Inflammatory macrophage (primary cell): ENCODE results near the gene IFNAR1.
"Not testable (repeated sequence)": the region's sequence is repeated elsewhere in the genome, so short reads cannot be mapped to it uniquely, and the experiment has no call there.

Source experiments
- DNase-seq, 2 donors: peaks; one replicate each; pipeline ENCODE4 v3.0.0-alpha.2; 2020 to 2022

IFNAR1 gene

DNA sequence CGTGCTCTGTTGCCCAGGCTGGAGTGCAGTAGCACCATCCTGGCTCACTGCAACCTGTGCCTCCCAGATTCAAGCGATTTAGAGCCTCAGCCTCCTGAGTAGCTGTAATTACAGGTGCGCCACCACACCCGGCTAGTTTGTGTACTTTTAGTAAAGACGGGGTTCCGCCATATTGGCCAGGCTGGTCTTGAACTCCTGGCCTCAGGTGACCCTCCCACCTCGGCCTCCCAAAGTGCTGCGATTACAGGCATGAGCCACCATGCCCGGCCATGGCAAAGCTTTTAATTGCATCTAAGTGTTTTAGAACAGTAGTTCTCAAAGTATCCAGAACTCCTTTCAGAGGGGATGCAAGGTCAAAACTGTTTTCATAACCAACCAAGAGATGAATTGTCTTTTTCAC is 53.3 kb downstream of the IFNAR1 start:
- no peak for DNase-seq

DNA sequence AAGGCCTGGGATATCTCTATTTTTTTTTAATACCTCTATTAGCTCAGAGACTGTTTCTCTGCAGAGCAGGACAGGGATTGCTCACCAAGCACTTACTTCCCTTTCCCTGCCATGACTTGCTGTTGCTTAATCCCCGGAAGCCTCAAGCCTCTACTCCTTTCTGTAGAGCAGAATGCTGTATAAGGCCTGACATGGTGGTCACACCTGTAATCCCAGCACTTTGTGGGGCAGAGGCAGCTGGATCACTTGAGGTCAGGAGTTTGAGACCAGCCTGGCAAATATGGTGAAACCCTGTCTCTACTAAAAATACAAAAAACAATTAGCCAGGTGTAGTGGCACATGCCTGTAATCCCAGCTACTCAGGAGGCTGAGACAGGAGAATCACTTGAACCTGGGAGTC is 55.2 kb downstream of the IFNAR1 start:
- DNase-seq: peak; percentile 90 to 93

DNA sequence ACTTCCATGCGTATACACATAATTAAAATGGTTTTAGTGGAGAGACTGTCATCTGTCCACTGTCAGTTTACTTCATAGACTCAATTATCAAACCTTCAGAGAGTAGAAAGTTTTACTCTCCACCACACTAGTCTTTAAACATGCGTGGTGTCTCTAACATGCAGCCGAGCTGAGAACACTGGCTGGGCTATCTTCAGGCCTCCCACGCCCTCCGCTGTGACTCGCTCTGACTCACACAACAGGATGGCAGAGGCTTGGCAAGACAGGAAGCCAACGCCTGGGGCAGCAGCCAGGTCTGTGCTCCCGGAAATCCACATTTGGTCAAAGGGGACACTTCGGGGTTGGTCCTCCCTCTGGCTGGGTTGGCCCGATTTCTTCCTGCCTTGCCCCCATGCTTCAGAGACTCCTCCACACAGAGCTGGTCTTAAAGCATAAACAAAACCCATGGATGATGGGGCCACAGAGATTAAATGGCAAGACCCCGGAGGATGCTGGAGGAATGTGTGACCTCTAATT is 55.8 kb downstream of the IFNAR1 start:
- DNase-seq: peak; percentile 99

DNA sequence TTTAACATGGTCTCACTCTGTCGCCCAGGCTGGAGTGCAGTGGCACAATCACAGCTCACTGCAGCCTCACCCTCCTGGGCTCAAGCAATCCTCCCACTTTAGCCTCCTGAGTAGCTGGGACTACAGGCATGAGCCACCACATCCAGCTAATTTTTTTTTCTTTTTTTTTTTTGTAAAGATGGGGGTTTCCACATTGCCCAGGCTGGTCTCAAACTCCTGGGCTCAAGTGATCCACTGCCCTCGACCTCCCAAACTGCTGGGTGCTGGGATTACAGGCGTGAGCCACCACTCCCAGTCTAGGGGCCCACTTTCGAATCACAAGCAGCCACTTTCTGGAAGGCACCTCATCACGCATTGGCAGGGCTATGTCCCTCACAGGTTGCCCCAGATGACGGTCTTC is 56.6 kb downstream of the IFNAR1 start:
- DNase-seq: not testable (repeated sequence)

DNA sequence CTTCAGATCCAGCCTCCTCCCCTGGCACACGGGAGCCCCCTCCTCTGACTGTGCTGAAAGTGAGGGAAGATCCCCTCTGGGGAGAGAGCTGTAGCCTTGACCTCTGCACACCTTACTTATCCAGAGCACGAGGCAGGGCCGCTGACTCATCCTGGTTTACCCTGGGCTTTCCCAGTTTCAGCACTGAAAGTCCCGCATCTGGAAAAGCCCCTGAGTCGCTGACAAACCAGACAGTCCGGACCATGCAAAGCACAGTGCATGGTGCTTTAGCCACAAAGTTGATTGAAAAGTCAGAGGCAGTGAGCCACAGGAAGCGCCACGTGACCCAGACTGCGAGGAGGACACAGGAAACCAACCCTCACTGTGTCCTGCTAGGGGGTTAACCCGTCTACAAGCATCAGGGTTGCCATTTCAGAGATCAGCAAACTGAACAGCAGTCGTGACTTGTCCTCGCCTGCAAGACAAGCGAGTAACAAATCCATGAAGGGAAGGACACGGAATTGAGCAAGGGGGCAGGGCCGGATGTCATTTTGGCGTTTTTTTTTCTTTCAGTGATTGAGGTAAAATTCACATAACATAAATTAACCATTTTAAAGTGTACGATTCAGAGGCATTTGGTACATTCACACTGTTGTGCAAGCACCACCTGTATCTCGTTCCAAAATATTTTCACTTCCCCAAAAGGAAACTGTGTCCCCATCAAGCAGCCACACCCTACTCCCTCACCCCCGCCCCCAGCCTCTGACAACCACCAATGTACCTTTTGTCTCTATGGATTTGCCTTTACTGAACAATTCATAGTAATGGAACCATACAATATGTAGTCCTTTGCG is 58.5 kb downstream of the IFNAR1 start:
- DNase-seq: peak; percentile 83 to 89

DNA sequence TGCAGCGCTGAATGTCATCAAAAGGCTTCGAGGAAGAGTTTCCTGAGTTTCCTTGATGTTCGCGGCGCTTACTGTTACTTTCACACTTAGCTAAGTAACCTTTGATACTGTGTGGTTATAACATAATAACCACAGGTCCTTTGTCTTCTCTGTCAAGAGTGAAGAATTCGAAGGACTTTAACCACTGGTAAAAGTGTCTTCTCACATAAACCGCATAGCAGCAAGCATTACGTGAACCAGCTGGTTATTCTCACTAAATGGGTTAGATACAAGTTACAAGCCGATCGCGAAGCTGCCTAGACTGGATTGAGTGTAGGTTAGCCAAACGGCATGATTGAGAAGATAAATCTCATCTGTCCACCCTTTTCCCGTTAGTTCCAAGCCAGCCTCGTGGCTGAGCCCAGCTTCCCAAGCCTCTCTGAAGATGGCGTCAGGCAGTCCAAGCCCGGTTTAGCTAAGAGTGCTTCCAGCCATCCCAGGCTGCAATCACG is 60.1 kb downstream of the IFNAR1 start:
- no peak for DNase-seq

DNA sequence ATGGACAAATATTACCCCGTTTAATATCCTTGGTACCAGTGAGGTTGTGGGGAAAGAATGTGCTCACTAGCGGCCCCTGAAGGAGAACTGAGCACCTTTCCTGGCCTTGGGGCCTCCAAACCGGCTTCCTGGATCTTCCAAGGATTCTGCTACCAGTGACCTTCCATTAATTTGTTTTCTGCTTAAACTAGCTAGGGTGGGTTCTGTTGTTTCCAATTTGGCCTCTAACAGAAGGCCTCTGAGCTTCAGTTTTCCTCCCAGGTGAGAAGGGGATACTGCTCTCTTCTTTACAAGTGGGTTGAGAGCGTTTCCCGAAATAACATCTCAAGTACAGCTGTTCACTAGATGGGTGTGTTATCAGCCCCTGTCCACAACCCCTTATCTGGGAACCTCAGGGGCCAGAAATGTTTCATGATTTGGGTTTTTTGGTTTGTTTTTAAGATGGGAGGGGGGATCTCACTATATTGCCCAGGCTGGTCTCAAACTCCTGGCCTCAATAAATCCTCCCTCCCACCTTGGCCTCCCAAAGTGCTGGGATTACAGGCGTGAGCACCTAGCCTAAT is 61.5 kb downstream of the IFNAR1 start:
- no peak for DNase-seq

DNA sequence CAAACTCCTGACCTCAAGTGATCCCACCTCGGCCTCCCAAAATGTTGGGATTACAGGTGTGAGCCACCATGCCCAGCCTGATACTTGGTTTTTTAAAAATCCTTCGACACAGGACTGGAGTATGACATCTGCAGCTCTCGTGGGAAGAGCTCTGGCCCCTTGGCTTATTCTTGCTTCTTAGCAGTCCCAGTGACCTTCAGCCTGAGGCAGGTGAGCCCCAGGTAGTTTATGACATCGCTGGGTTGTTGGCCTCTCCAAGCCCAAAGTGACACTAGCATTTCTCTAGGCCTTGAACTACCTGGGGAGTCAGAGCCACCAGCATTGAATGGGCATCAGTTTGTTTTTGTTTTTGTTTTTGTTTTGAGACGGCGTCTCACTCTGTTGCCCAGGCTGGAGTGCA is 62.5 kb downstream of the IFNAR1 start:
- DNase-seq: no peak

DNA sequence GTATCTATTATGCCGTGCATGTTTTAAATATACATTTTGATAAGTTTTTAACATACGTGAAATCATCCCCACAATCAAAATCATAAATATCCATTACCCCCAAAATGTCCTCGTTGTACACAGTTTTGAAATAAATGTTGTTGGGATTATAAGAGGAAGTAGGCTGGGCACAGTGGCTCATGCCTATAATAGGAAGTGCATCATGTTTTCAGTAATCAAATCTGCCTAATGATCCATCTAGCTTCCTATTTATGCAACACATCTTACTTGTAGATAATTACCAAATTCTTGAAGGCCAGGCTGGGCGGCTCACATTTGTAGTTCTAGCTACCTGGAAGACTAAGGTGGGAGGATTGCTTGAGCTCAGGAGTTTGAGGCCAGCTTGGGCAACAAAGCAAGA is 63.4 kb downstream of the IFNAR1 start:
- DNase-seq: peak; percentile 72 to 80

DNA sequence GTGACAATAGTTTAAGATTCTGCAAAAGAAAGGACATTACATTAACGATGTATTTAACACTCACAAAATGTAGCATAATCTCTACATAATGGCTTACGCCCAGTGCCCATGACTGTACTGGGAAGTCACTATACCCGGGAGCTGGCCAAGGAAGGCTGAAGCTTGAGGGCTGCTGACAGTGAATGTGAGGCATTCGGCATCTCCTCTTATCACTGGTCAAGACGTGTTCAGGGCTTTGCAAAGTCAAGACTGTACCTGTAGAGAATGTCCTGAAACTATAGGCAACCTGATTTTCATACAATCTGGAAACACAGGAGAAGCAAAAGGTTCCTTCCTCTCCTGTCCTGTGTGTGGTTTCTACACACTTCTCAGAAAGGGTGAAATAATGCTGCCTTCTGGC is 65.7 kb downstream of the IFNAR1 start:
- no peak for DNase-seq

DNA sequence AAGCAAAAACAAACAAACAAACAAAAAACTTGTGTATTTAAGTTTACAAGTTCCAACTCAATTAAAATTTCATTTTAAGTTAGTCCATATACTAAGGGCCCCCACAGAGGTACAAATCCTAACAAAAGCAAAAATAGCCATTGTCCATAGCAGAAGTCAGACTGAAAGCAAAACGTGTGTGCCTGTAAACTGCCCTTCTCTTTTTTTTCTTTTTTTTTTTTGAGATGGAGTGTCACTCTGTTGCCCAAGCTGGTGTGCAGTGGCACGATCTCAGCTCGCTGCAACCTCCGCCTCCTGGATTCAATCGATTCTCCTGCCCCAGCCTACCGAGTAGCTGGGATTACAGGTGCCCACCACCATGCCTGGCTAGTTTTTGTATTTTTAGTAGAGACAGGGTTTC is 66.9 kb downstream of the IFNAR1 start:
- DNase-seq: peak; percentile 41 to 71

DNA sequence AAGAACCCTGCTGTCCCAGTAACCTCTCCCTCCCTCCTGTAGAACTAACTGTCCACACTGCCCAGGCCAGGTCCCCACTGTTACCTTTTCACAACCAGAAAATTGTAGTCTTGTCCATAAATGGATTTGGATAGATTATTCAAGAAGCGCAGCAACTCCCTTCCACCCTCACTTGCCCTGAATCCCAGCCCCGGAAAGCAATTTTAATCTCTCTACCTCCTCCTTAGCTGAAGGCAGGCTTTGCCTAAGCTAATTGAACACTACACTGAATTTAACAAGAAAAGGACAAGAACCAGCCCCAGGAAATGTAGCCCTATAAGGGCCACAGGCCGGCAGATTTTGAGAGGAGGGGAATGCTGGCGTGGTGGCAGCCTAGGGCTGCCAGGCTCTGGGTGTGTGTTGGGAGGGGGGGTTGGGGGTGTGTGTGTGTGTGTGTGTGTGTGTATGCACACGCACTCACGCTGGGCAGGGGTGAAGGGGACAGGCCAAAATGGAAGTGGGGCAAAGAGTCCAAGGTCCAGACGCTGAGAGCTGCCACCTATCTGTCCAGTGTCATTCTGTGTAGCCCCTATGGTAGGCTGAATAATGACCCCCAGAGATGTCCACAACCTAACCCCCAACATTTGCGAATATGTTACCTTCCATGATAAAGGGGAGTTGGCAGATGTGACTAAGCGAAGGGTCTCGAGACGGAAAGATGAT is 67.7 kb downstream of the IFNAR1 start:
- no peak for DNase-seq

DNA sequence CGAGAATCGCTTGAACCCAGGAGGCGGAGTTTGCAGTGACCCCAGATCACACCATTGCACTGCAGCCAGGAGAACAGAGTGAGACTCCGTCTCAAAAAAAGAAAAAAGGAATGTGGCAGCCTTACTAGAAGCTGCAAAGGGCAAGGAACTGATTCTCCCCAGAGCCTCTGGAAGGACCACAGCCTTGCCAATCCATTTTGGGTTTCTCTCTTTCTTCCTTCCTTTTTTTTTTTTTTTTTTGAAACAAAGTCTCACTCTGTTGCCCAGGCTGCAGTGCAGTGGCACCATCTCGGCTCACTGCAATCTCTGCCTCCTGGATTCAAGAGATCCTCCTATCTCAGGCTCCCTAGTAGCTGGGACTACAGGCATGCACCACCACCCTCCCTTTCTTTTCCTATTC is 68.6 kb downstream of the IFNAR1 start:
- DNase-seq: peak; percentile 18 to 43

DNA sequence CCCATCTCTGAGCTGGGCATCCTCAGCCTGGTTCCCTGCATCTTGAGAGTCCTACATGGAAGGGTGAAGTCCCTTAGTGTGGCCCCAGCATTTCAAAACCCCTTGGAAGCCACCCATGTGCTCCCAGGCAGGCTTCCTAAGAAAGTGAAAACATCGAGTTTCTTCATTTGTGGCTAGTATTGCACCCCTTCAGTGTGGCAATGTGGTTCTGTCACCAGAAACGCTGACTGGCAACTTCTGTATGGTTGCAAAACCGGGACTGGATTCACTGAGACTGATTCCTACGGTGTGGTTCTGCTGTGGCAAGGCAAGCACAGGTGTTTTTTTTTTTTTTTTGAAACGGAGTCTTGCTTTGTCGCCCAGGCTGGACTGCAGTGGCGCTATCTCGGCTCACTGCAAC is 69.5 kb downstream of the IFNAR1 start:
- DNase-seq: peak; percentile 97 to 99

DNA sequence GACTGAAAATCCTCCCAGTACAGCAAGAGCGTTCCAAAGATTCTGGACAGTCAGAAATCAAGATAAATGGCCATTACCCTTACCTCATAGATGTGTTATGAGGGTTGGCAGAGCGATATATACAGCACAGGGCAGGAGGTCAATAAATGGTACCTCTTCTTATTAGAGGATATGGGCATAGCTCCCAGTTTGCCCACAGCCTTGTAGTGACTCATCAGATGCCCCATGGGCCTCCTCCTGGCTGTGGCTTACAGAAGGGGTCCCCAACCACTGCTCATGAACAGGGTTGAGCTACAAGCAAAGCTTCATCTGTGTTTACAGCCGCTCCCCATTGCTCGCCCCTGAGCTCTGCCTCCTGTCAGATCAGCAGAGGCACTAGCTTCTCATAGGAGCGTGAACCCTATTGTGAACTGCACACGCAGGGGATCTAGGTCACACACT is 71.1 kb downstream of the IFNAR1 start:
- no peak for DNase-seq

DNA sequence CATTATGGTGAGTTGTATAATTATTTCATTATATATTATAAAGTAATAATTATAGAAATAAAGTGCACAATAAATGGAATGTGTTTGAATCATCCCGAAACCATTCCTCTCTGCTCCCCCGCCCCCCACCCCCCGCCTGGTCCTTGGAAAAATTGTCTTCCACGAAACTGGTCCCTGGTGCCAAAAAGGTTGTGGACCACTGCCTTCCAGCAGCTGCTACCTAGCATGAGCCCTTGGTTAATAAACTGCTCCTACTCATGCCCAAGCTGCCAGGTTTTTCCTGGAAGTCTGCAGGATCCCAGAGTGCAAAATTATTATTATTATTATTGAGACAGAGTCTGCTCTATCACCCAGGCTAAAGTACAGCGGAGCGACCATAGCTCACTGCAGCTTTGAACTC is 71.7 kb downstream of the IFNAR1 start:
- no peak for DNase-seq

DNA sequence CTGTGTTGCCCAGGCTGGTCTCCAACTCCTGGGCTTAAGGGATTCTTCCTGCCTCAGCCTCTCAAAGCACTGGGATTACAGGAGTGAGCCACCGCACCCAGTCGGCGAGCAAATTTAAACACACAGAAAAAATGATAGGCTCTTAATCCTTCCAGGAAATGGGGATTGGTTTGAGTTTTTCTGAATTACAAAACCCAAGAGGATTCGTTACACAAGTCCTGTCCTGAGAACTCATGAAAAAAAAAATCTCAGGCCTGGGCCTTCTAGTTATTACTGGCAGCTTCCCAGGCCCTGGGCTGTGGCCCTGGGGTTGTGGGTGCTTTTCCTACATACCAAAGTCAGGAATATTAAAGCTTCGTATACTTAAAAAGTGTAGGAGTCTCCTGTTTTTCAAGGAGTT is 72.2 kb downstream of the IFNAR1 start:
- DNase-seq: peak; percentile 36 to 58

DNA sequence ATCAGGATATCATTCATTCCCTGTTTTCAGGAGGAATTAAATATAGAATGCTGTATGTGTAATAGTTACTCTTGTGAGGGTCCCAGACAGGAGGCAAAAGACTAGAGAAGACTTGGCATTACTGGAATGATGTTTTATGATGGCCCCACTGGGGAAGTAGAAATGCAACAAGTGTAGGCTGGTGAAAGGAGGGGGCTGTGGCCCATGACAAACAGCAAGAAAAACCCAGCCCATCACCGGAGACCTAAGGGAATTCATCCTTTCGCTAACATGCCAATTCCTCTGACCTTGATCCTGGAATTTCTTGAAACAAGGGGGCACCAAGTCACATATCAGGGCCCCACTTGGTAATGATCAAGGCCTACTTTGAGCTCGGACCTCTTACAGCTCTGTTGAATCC is 72.9 kb downstream of the IFNAR1 start:
- peak in 1 of 2 donors; percentile 51 for DNase-seq

DNA sequence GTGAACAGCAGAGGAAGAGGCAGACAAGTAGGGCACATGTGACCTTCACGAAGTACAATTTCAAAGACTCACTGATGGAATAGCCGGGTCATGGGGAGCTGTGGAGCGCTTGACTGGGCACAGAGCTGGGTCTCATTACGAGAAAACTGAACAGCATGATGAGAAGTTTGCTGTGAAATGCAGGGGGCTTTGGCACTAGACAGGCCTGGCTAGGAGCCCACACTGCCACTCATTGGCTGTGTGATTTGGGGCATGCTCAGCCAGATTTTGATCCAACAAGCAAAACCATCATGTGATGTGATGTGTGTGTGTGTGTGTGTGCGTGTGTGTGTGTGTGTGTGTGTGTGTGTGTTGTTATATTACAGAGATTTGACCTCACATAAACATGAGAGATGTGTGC is 73.6 kb downstream of the IFNAR1 start:
- DNase-seq: no peak

DNA sequence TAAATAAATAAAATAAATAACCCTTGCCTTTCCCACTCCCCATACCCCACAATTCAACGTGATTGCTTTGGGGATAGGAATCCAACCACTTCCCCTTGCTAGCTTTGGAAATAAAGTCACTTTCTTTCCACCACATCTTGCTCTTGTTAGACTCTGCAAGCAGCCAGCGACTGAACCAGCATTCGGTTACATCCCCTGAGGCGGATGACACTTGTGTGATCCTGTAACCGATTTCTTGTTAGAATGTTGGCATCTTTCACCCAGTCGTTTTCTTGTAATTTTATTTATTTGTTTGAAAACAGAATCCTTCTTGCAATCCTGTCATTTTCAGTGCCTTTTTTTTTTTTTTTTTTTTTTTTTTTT is 76.8 kb downstream of the IFNAR1 start:
- peak; percentile 68 to 72 for DNase-seq

DNA sequence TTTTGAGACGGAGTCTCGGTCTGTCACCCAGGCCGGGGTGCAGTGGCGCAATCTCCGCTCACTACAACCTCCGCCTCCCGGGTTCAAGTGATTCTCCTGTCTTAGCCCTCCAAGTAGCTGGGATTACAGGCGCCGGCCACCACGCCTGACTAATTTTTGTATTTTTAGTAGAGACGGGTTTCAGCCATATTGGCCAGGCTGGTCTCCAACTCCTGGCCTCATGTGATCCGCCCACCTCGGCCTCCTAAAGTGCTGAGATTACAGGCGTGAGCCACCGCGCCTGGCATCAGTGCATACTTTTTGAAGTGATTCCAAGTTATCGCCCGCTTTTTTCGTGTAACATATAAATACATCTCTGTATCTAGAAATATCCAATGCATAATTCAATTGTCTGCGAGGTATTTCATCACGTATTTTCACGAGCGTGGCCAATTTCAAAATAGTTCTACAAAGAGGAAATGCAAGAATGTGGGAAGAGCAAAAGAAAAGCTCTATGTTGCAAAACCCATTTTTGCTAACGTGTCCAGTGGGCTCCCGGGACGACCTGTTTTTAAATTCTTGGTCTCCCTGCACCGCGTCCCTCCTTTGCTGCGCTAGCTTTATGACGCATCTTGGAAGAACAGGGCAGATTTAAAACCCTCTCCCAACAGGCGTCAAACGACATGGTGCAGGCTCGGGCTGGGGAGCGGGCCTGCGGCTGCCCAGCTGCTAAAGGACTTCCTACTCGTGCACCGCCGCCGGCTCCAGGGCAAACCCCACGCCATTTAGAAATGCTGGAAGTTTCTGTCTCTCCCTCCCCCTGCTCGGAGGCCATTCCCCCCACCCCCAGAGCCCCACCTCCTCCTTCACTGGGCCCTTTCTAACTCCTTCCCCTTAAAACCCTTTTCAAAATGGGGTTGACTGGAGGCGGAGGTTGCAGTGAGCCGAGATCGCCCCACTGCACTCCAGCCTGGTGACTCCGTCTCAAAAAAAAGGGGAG is 77.5 kb downstream of the IFNAR1 start:
- DNase-seq: peak; percentile 94 to 97

DNA sequence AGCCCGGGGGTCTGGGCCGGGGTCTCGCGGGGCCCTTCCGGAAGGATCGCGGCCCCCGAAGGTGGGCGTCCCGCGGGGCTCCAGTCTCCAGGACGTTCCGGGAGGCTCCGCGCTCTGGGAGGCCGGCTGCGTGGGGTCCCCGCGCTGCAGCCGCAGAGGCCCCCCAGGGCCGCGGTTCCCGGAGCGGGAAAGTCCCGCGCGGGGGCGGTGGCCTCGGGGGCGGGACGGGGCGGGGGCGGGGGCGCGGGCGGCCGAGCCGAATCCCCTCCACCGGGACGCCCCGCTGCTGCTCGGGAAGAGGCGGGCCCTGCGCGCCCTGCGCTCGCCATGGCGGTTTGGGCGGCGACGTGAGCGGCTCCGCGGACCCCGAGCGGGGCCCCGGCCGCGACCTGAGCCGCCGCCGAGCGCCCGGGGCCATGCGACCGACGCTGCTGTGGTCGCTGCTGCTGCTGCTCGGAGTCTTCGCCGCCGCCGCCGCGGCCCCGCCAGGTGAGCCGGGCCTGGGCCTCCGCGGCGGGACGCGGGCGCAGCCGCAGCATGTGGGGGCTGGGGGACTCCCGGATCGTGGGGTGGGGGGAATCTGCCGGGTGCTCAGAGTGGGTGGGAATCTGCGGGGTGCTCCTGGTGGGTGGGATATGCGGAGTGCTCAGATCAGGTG is 78.5 kb downstream of the IFNAR1 start, which contains the start of gene IFNGR2:
IFNGR2 (plus strand) TSS at position 286 of the 658 bp plus-strand sequence; CDS start at position 417, 131 bp downstream.
- peak; percentile 39 to 61 for DNase-seq
